Type B pancreatic cell (in vitro differentiated cells): Measurements from ENCODE around the gene RCOR1. TPM values are rescaled to one million over a fixed set of nuclear protein-coding genes. Genes with fewer than 3 reads are reported as not detected.
A peak's percentile ranks its signal among the peaks of the same experiment; 100 is the strongest.

ENCODE experiments used
- DNase-seq: peaks from one replicate; pipeline ENCODE4 v3.0.0; 2021; ENCODE audit warnings: mixed read lengths; ENCODE audit not compliant: unreplicated experiment; ENCODE audit errors: extremely low spot score
- H3K27ac Mint-ChIP-seq: 2 replicates; pipeline ENCODE4 v1.8.0; 2021; ENCODE audit warnings: mild to moderate bottlenecking, mixed read lengths
- H3K27me3 Mint-ChIP-seq: 2 replicates; pipeline ENCODE4 v1.8.0; 2021; ENCODE audit warnings: mixed read lengths
- H3K36me3 Mint-ChIP-seq: 2 replicates; pipeline ENCODE4 v1.8.0; 2021; ENCODE audit warnings: mixed read lengths
- H3K4me1 Mint-ChIP-seq: one replicate; pipeline ENCODE4 v1.8.0; 2021; ENCODE audit warnings: mixed read lengths; ENCODE audit not compliant: unreplicated experiment
- H3K4me3 Mint-ChIP-seq: 2 replicates; pipeline ENCODE4 v1.8.0; 2021; ENCODE audit warnings: mild to moderate bottlenecking, mixed read lengths
- H3K9me3 Mint-ChIP-seq: 2 replicates; pipeline ENCODE4 v1.8.0; 2021; ENCODE audit warnings: mixed read lengths
- CTCF ChIP-seq: fragments of 200-600 bp; sonication (generic); conservative IDR thresholded peaks from 2 replicates; pipeline ENCODE4 v1.5.0; 2021; ENCODE audit warnings: antibody characterized with exemption, mild to moderate bottlenecking
- total RNA-seq: library from RNA; stranded (reverse); gene quantifications from 2 replicates; pipeline ENCODE4 v1.2.1, GENCODE V29; 2021; ENCODE audit warnings: low replicate concordance

The RCOR1 gene
- total RNA-seq, 1 donor from 2014 or later, result 35.3 TPM

- H3K36me3 Mint-ChIP-seq, result peaks cover 5% of the 10 kb centered on the region
- no peak for TF ChIP-seq CTCF
- H3K9me3 Mint-ChIP-seq, result no peaks in the 10 kb centered on the region
- peak overlapping the region; percentile 57 for H3K27ac Mint-ChIP-seq
- no peak for DNase-seq
- H3K27me3 Mint-ChIP-seq, result no peaks in the 10 kb centered on the region
- no peak overlapping the region for H3K4me3 Mint-ChIP-seq
- H3K4me1 Mint-ChIP-seq, result peaks cover 42% of the 10 kb centered on the region
These were observed 103.9 kb downstream of the RCOR1 start for GRCh38 chr14:102696332-102696731.

GRCh38 chr14:102696856-102697495 lies 104.5 kb downstream of the RCOR1 start:
- no peak for DNase-seq
- no peak overlapping the region for H3K27ac Mint-ChIP-seq
- H3K4me1 Mint-ChIP-seq, result peaks cover 36% of the 10 kb centered on the region
- H3K9me3 Mint-ChIP-seq, result no peaks in the 10 kb centered on the region
- H3K27me3 Mint-ChIP-seq, result no peaks in the 10 kb centered on the region
- no peak for TF ChIP-seq CTCF
- H3K36me3 Mint-ChIP-seq, result peaks cover 5% of the 10 kb centered on the region
- no peak overlapping the region for H3K4me3 Mint-ChIP-seq

- peaks cover 35% of the 10 kb centered on the region for H3K4me1 Mint-ChIP-seq
- H3K36me3 Mint-ChIP-seq, result peaks cover 10% of the 10 kb centered on the region
- no peak overlapping the region for H3K4me3 Mint-ChIP-seq
- DNase-seq, result no peak
- no peaks in the 10 kb centered on the region for H3K27me3 Mint-ChIP-seq
- no peaks in the 10 kb centered on the region for H3K9me3 Mint-ChIP-seq
- no peak overlapping the region for H3K27ac Mint-ChIP-seq
- TF ChIP-seq CTCF, result no peak
These were observed 105.1 kb downstream of the RCOR1 start for GRCh38 chr14:102697501-102697900.

GRCh38 chr14:102699416-102700110 lies 107.1 kb downstream of the RCOR1 start:
- Mint-ChIP-seq H3K27ac (no peak overlapping the region), H3K27me3 (no peaks in the 10 kb centered on the region), H3K9me3 (peaks cover 8% of the 10 kb centered on the region), H3K4me1 (peaks cover 19% of the 10 kb centered on the region), H3K36me3 (peaks cover 24% of the 10 kb centered on the region), H3K4me3 (no peak overlapping the region)
- no peak for DNase-seq
- TF ChIP-seq CTCF, result no peak

GRCh38 chr14:102708494-102708893 lies 116.0 kb downstream of the RCOR1 start:
- no peaks in the 10 kb centered on the region for H3K27me3 Mint-ChIP-seq
- H3K27ac Mint-ChIP-seq, result peak overlapping the region; percentile 32
- H3K9me3 Mint-ChIP-seq, result no peaks in the 10 kb centered on the region
- H3K36me3 Mint-ChIP-seq, result peaks cover 34% of the 10 kb centered on the region
- TF ChIP-seq CTCF, result no peak
- no peak for DNase-seq
- no peaks in the 10 kb centered on the region for H3K4me1 Mint-ChIP-seq
- no peak overlapping the region for H3K4me3 Mint-ChIP-seq
